Adrenal gland (tissue), 12 donors: ENCODE results near the gene MYRFL. TPM values are rescaled to one million over a fixed set of nuclear protein-coding genes. Genes with fewer than 3 reads are reported as not detected.

Experiments used
- DNase-seq, 7 donors: peaks; one replicate each; pipeline ENCODE4 v3.0.0-alpha.2; 2019 to 2020
- H3K27ac ChIP-seq, 5 donors: fragments of 200-600 bp; sonication (generic) in 4 of 5; 1 replicate in 3 of 5; 2 replicates in 2 of 5; pipeline versions ENCODE4 v1.5.1 to v1.8.0; 2016 to 2020; ENCODE audit warnings: mild to moderate bottlenecking in 1 of 5
- H3K27me3 ChIP-seq: fragments of 200-600 bp; 2 replicates; pipeline ENCODE4 v1.8.0; 2021
- H3K36me3 ChIP-seq, 2 donors: fragments of 200-600 bp; replicated peaks in 1 of 2; 1 replicate in 1 of 2; 2 replicates in 1 of 2; pipeline versions ENCODE4 v1.5.1 to v1.8.0; 2018 to 2022
- H3K4me1 ChIP-seq, 2 donors: fragments of 200-600 bp; replicated peaks in 1 of 2; 1 replicate in 1 of 2; 2 replicates in 1 of 2; pipeline versions ENCODE4 v1.5.1 to v1.8.0; 2018 to 2021
- H3K4me3 ChIP-seq, 4 donors: fragments of 200-600 bp; sonication (generic) in 3 of 4; one replicate each; pipeline ENCODE4 v1.5.1; 2016 to 2018
- H3K9me3 ChIP-seq, 3 donors: fragments of 200-600 bp; sonication (generic) in 1 of 3; replicated peaks in 1 of 3; 1 replicate in 2 of 3; 2 replicates in 1 of 3; pipeline versions ENCODE4 v1.5.1 to v1.8.0; 2016 to 2021
- POLR2A ChIP-seq, 2 donors: fragments of 450-650 bp; IDR thresholded peaks; one replicate each; pipeline ENCODE4 v1.6.1; 2017; ENCODE audit warnings: antibody characterized with exemption in 2 of 2, mild to moderate bottlenecking in 2 of 2, moderate library complexity in 1 of 2
- WGBS, 4 donors: extraction: QIAGEN DNeasy Blood & Tissue Kit in 2 of 4; methylation state at CpG; one replicate each; pipeline versions ENCODE4 v1.1.5 to v1.1.7; 2013 to 2017; 5-methylcytosine and 5-hydroxymethylcytosine counted together
- intact Hi-C, 2 donors: fragments of 100-400 bp; cut with DNase I; formaldehyde crosslinking; loops; one replicate each; pipeline versions ENCODE4 v1.14.1 to v1.15.0; 2022 to 2023
- polyA plus RNA-seq, 3 donors: library from polyadenylated mRNA; stranded (reverse); fragments of 200-250 nt in 2 of 3; fragments of 350-450 nt in 1 of 3; fragmentation: Illumina TruSeq in 1 of 3; extraction: RNeasy Lipid Tissue Mini Kit (QIAGEN cat#74804) in 1 of 3; gene quantifications; one replicate each; pipeline ENCODE4 v1.2.3, GENCODE V29; 2013 to 2014
- total RNA-seq, 9 donors: library from RNA; depleted of rRNA in 4 of 9; stranded (reverse); fragments of >200 nt in 4 of 9; fragments of 120-200 nt in 1 of 9; fragmentation: NEBNext Ultra II Directional in 1 of 9; extraction: Animal tissue kit (Norgen Biotek cat#: 25700) in 1 of 9; gene quantifications; one replicate each; pipeline versions ENCODE4 v1.1.0 to v1.2.4, GENCODE V29; 2013 to 2023
- TF ChIP-seq, protein P1 (sequence below), 6 experiments: fragments of 450-650 bp in 4 of 6; fragments of 200-600 bp in 2 of 6; sonication (generic) in 1 of 6; IDR thresholded peaks; 1 replicate in 5 of 6; 2 replicates in 1 of 6; pipeline versions ENCODE4 v1.5.1 to v1.8.0; 2016 to 2021; ENCODE audit warnings: antibody characterized with exemption in 6 of 6, mild to moderate bottlenecking in 2 of 6, moderate library complexity in 1 of 6
- donor health status: healthy with polysubstance abuse.
- donor health status: Bipolar disorder and iron deficiency.
- donor health status: DM: yes; HTN: yes; CAD: no.
- donor health status: DM: no; HTN: no; CAD: no.
- donor health status: DM: no; HTN: no; CAD: no.
- donor health status: DM: yes; HTN: yes; CAD: no.

The MYRFL gene
- total and polyA plus RNA-seq, 12 donors: 0.07 to 1.00 (median 0.30) TPM

DNA sequence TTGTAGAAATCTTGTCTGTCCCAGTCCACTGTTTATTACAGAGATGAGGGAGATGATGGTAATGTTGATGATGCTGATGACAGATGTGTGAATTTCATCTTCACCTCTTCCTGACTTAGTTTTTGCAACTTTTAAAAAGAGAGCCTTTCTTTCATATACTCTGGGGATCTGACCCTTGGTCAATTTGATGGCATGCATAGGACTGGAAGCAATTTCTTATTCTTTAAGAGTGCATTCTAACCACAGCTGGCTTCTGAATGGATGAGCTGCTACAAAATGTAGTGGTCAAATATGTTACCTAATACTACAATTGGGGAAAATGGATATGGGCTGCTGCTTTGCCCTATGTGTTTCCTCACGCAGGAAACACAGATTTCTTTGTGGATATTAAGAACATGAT is 80.8 kb downstream of the MYRFL start:
- H3K4me3 ChIP-seq: no peak overlapping the region
- no peak for DNase-seq
- intact Hi-C loops: no loop called here
- peaks cover 0 to 4% of the 10 kb centered on the region in 2 donors for H3K4me1 ChIP-seq
- H3K27ac ChIP-seq: no peak overlapping the region
- H3K27me3 ChIP-seq: no peaks in the 10 kb centered on the region
- WGBS, 4 donors: 70 to 97% (median 85%) methylated on average over 1 of the region's 1 CpG
- H3K36me3 ChIP-seq: no peaks in the 10 kb centered on the region
- no peaks in the 10 kb centered on the region for H3K9me3 ChIP-seq
- TF ChIP-seq, protein P1, sequence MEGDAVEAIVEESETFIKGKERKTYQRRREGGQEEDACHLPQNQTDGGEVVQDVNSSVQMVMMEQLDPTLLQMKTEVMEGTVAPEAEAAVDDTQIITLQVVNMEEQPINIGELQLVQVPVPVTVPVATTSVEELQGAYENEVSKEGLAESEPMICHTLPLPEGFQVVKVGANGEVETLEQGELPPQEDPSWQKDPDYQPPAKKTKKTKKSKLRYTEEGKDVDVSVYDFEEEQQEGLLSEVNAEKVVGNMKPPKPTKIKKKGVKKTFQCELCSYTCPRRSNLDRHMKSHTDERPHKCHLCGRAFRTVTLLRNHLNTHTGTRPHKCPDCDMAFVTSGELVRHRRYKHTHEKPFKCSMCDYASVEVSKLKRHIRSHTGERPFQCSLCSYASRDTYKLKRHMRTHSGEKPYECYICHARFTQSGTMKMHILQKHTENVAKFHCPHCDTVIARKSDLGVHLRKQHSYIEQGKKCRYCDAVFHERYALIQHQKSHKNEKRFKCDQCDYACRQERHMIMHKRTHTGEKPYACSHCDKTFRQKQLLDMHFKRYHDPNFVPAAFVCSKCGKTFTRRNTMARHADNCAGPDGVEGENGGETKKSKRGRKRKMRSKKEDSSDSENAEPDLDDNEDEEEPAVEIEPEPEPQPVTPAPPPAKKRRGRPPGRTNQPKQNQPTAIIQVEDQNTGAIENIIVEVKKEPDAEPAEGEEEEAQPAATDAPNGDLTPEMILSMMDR (IDR thresholded peaks at IDR 0.05): no peak
- no peak for TF ChIP-seq POLR2A (IDR thresholded peaks at IDR 0.05)

DNA sequence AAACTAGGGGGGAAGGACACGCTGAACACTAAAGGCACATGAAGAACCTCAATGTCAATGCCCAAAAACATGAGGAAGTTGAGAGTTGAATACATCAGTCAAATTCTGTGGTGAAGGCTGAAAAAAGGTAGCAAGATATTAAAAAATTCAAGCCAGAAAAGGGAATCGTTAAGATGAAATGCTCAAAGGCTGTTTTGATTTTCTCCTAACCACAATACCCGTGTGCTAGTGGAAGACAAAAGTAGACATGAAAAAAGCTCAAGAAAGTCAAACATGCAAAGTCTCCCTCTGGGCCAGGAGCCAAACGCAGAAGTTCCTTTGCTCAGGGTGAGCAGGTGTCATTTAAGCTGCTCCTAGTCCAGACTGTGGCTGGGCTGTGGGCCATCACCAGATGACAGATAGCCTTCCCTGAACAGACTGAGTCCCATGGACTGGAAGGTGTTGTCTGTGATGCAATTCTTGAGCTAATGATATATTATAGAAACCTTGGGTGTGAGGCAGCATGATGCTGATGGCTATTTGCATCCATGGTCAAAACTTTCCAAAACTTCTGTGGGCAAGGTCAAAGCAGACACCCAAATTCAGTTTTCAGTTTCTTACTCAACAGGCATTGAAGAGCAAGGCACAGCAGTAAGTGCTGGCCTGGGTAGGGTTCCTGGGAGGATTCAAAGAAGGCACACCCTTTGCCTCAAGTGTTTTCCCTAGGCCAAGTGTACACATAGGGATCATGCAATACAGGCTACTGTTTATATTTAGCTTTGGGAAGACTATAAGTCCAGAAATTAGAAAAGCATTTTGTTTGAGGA is 81.6 kb downstream of the MYRFL start:
- Histone ChIP-seq H3K36me3 (no peaks in the 10 kb centered on the region), H3K27me3 (no peaks in the 10 kb centered on the region), H3K4me3 (no peak overlapping the region), H3K4me1 (no peaks in the 10 kb centered on the region), H3K9me3 (no peaks in the 10 kb centered on the region), H3K27ac (no peak overlapping the region)
- no peak for TF ChIP-seq POLR2A (IDR thresholded peaks at IDR 0.05)
- TF ChIP-seq, protein P1 (IDR thresholded peaks at IDR 0.05): no peak
- 78 to 85% (median 83%) methylated on average over 4 of the region's 4 CpGs for WGBS, 4 donors
- intact Hi-C loops: no loop called here
- peak in 1 of 7 donors; percentile 16 for DNase-seq

DNA sequence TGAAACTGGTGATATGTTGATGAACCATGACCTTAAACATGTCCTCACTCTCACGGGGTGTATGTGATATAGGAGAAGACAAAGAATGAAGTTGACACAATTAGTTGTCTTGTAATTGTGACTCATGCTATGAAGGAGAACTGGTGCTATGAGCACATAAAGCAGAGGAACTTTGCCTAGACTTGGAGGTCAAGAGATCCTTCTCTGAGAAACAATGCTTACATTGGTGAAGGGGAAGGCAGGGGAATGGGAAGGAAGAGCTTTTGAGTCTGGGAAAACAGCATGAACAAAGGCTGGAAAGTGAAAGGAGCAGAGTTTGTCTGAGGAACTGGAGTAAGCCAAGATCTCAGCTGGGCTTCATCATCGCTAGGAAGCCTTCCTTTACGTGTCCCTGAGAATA is 83.2 kb downstream of the MYRFL start:
- H3K9me3 ChIP-seq: no peaks in the 10 kb centered on the region
- no peak for DNase-seq
- no peaks in the 10 kb centered on the region for H3K27me3 ChIP-seq
- 67 to 74% (median 68%) methylated on average over 3 of the region's 3 CpGs for WGBS, 4 donors
- no peaks in the 10 kb centered on the region for H3K36me3 ChIP-seq
- TF ChIP-seq, protein P1 (IDR thresholded peaks at IDR 0.05): no peak
- no peak for TF ChIP-seq POLR2A (IDR thresholded peaks at IDR 0.05)
- intact Hi-C loops: no loop called here
- H3K4me3 ChIP-seq: no peak overlapping the region
- no peak overlapping the region for H3K27ac ChIP-seq
- H3K4me1 ChIP-seq: no peaks in the 10 kb centered on the region

DNA sequence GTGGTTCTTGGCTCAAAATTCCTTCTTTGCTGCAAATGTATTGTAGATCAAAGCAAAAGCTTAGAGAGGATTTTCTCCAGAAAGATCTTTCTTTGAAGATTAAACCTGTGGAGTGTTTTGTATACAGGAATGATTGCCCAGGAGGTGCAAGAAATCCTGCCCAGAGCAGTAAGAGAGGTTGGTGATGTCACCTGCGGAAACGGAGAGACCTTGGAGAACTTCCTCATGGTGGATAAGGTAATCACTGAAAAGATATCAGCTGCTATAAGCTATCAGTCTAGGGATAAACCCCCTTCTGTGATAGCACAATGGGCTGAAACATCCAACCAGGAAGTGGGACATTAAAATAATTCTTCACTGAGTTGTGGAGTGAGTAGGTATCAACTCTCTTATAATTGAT is 85.7 kb downstream of the MYRFL start:
- TF ChIP-seq, protein P1 (IDR thresholded peaks at IDR 0.05): no peak
- no peak for TF ChIP-seq POLR2A (IDR thresholded peaks at IDR 0.05)
- intact Hi-C loops: no loop called here
- Histone ChIP-seq H3K36me3 (no peaks in the 10 kb centered on the region), H3K4me1 (no peaks in the 10 kb centered on the region), H3K9me3 (no peaks in the 10 kb centered on the region), H3K4me3 (no peak overlapping the region), H3K27me3 (no peaks in the 10 kb centered on the region), H3K27ac (no peak overlapping the region)
- WGBS, 4 donors: 34 to 82% (median 76%) methylated on average over 2 of the region's 2 CpGs
- DNase-seq: no peak
